Measurements from ENCODE around the gene C21orf91.

The C21orf91 gene

DNA sequence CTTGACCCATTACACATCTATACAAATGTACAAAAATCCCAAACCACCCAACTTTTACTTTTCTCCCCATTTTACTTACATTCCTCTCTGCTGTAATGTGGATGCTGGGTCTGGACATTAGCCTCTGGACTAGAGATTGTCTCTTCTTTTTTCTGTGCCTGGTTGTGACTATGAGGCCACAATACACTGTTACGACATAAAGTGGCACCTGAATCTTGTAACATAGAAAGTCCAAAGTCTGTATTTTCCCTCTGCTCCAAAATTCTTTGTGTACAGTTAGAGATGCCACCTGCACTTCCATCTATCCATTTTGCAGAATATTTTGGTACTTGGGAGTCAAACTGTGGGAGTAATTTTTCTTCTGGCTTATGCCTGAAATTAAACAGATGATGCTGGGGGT is 22.7 kb downstream of the C21orf91 start:
- ATAC-seq = no peak

DNA sequence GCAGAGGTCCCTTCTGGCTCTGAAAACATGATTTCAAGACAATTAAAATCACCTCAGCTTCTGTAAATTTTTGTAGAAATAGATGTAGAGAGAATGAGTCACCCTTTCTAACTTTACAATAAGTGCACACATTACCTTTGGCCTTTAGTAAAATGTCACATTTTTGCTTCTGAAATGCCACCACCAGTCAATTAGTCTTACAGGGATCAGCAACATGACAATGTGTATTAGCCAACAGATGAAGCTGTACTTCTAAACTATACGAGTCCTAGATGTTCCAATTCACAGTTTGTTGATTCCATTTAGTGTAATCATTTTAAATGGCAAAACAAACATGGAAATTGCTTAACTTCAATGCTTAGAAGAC is 23.1 kb downstream of the C21orf91 start:
- ATAC-seq = peak; percentile 77 to 80

DNA sequence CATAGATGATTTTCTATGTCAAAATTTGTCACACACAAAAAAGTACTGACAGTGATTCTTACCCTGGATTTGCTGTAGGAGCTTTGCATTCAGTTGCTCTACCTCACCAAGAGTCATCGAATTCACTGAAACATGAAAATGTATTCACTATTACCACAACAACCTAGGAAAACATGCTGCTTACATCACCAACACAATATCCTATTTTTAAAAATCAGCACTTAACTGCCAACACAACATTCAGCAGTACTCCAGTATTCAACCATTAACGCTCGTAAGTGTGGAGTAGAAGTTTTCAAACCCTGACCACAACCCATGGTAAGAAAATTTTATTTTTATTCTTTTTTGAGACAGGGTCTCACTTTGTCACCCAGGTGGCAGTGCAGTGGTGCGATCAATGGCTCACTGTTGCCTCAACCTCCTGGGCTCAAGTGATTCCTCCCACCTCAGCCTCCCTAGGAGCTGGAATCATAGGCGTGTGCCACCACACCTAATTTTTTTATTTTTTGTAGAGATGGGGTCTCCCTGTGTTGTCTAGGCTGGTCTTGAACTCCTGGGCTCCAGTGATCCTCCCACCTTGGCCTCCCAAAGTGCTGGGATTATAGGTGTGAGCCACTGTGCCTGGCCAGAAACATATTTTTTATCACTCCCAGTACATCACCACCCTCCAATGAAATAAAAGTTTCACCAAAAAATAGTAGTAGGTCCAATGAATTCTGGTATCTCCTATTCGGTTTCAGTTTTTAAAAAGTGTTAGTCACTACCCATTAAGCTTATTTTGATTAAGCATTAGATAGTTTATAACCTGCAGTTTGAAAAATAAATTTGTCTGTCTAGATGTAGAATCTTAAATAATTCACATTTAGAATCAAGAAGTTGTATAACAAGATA is 23.8 kb downstream of the C21orf91 start:
- peak; percentile 53 to 59 for ATAC-seq

DNA sequence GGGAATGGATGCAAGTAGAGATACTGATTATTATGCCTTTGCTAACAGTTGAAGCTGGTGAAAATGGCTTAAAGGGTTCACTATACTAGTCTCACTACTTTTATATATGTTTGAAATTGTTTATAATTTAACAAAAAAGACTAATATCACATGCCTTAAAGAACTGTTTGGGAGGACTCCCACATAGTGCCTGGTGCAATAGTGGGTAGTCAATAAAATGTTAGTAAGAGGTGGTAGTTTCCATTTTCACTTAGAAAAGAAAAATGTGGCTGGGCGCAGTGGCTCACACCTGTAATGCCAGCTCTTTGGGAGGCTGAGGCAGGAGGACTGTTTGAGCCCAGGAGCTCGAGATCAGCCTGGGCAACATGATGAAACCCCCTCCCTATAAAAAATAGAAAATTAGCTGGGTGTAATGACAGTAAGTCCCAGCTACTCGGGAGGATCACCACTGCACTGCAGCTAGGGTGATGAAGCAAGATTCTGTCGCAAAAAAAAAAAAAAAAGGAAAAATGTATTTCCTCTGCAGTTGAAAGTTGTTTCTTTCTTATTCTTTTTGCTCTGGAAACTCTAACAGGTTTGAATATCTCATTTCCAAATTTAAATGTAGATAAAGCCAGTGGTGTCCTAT is 24.5 kb downstream of the C21orf91 start:
- no peak for ATAC-seq

DNA sequence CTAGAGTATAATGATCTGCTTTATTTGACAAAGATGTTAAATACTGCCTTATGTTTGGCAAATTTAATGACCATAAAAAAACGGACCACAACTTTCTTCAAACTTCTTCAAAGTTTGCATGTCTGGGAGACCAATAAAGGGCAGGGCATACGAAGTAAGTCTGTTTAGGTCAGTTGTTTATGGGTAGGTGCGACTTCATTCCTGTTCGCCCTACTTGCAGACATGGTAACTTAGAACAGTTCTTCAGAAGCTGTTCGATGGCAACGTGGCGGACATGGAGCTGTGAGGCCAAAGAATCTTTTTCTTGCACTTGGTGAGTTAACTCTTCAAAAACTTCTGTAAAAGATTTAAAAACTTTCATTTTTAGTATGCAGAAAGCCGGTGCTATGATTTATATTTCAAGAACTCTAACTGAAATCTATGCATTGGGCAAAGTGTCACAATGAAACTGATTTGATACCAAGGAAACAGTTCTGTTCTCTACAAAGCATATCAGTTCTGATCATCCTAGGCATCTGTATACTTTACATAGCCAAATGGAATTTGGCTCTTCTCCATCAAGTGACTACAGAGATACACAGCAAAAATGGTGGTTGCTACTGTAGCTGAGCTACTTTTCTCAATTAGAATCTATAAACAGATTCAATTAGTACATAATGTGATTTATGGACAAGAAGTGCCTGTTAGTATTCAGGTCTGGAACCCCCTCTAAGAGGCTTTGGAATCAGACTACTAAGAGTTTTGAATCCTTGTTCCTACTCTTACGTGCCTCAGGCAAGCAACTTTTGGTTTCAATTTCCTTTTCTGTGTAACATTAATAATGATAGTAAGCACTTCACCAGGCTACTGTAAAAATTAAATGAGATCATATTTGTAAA is 25.7 kb downstream of the C21orf91 start:
- peak; percentile 56 to 58 for ATAC-seq

DNA sequence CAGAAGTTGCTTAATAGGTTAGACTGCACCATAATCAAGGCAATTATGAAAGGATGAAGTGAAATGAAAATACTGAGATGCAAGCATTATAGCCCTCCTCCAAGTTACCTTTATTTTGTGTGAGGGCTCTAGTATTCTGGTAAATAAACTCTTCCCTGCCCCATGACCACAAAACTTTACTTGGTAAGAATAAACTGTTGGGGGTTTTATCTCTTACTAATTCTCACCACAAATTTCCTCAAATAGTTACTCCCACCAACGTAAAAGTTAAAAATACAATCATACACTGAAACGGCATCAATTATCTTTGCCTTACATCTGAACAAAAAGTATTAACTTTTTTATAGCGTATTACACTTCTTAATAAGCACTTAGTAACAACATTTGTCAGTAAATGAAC is 29.5 kb downstream of the C21orf91 start:
- peak in 1 of 2 donors; percentile 7 for ATAC-seq

DNA sequence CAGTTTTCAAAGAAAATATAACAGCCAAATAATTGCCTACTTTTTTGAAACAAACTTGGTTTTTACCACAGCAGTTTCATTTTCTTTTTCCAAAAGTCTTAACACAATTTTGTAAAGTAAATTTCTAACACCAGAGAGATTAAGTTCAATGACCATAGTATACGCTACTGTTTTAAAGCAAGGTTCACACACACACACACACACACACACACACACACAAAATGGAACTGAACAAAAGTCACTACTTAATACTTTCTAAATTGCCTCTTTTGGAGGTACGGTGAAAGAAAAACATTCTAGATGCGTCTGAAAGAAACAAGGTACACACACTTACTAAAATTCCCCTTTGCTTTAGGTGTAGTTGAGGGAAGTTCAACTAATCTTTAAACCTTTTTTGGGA is 30.1 kb downstream of the C21orf91 start:
- ATAC-seq = no peak

DNA sequence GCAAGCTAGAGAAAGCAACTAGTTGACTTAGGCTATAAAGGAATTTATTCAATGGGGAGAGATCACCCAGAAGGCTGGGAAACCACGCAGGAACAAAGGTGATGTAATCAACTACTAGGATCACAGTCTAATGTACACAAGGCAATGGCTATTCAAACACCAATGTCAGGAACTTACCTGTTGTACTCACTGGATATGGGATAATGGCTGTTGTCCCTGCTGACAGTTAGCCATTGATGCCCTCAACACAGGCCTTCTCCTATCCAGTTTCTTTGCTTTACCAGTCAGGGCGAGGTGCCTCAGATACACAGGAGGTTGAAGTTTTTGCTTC is 32.3 kb downstream of the C21orf91 start:
- ATAC-seq = no peak

DNA sequence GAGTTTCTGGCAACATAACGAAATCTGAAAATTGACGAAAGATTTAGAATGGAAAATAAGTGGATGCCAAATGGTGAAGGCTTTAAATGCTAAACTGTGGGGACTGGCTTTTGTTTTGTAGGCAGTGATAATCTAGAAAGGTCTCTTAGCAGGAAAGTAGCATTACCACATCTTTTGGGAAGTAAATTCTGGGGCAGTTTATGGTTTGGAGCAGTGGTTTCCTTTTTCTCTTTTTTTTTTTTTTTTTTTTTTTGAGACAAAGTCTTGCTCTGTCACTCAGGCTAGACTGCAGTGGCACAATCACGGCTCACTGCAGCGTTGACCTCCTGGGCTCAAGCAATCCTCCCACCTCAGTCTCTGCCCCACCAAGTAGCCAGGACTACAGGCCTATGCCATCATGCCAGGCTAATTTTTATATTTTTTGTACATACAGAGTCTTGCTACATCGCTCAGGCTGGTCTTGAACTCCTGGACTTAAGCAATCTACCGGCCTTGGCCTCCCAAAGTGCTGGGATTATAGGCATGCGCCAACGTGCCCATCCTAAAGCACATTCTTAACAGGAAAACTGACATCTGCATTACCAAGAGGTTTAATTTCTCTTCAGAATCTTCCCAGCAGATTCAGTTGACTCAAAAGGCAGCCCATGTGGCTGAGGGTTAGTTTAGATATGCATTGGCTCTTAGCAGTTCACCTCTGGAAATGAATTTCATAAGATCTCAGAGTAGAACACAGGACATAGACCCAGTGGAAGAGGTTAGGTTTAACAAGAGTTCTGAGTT is 32.9 kb downstream of the C21orf91 start:
- no peak for ATAC-seq

DNA sequence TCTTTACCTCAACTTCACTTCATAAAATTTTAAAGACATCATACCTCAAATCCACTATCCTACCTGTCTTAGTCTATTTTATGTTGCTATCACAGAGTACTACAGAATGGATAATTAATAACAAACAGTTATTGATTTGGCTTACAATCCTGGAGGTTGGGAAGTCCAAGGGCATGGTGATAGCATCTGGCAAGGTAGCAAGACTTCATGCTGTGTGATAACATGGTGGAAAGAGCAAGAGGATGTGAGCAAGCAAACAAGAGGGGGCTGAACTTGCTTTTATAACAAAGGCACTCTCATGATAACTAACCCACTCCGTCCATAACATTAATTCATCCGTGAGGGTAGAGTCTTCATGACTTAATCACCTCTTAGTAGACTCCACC is 33.8 kb downstream of the C21orf91 start:
- no peak for ATAC-seq

DNA sequence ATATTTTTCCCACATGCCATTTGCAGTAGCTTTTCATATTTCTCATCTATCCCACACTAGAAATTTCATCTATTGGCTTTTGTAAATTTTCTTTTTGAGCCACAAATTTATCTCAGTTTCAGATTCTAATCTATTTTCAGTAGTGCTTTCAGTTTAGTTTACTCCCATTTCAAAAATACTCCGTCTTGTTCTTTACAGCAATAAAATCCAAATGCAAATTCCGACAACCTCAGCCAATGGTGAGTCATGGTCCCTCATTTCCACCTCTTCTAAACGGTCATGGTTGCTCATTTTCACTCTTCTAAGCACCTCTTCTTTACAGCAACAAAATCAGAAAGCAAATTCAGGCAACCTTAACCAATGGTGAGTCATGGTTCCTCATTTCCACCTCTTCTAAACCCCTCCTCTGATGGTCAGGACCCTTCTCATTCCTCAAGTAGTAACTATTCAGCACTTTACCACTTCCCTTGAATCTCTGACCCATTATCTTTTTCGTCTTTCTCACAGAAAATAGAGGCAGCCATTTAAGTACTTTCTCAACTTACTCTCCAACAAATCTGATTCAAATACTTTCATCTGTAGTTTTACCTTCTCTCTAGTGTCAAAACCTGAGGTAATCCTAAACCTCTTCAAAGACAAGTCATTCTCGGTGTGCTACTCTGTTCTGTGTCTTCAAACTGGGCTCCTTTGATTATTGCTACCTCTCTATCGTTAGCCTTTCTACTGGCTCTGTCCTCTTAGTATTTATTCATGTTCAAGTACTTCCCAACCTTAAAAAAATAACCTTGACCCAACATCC is 34.4 kb downstream of the C21orf91 start:
- peak; percentile 72 for ATAC-seq

DNA sequence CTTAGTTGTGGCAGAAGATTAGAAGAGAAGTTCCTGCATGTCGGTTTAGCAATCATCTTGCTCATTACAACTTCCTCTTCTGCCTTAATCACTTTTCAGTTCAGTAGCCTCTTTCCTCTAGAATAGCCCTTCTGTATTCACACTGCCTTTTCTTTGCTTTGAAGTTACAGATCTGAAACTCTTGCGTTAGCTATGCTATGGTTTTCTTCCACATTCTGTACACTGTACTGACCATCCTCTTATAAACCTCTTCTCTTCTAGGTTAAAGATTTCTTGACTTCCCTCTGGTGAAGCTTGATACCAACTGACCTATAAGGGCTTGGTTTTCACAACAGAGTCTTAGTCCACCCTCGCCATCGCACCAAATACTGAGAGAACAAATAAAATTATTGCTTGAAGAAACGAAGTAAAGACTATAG is 35.0 kb downstream of the C21orf91 start:
- ATAC-seq = peak; percentile 27 to 29

DNA sequence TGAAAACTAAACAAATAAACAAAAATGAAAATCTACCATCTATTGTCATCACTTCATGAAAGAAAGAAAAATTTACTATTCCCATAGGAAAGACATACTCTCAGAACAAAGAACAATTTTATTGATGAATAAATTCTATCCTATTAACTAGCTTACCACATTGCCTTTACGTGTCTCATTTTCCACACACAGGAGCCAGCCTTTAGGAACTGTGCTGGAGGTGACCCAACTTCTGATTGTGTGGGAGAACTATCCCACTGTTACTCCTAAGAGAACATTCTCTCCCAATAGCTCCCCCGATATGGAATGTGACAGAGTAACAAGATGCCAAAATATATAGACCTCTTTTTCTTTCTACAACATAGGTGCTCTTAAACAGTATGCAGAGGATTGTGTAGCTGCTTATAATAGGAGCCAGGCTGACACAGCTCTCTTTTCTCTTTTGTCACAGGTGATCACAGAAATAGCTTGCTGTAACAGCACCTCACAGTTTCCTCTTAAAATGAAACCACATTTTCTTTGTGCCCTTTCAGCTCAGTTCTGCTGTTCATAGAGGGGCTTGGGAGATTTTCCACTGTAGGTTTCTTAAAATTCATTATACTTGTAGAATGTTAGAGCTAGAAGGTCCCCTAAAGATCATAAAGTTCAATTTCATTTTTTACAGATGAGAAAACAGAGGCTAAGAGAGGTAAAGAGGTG is 35.5 kb downstream of the C21orf91 start:
- ATAC-seq = peak; percentile 42 to 45

DNA sequence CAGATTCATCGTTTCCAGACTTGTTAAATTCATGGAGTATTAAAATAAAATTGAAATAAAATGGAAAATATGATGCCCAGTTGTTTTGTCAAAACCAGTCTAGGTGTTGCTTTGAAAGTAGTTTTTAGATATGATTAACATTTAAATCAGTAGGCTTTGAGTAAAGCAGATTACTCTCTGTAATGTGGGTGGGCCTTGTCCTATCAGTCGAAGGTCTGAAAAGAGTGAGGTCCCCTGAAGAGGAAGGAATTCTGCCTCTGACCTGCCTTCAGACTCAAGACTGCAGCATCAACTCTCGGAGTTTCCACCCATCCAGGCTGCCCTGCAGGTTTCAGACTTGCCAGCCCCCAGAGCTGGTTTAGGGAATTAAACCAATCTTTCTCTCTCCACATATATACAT is 36.2 kb downstream of the C21orf91 start:
- ATAC-seq = no peak

DNA sequence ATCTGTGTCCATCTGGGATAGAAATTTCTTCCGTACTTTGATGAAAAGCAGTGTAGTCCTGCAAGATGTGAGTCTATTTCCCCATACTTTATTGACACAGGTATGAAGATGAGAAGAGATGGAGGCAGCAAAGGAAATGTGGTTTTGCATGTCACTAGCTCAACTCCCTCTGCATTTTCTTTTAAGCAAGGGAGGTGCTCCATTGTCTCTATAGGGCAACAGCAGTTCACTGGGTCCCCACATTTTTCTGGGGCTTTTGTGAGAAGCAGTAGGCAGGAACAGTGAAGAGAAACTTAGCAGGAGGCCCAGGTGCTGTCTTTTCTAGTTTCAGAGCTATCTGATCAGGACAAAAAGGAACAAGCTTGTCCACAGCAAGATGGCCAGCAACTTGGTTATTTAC is 37.1 kb downstream of the C21orf91 start:
- ATAC-seq = no peak

DNA sequence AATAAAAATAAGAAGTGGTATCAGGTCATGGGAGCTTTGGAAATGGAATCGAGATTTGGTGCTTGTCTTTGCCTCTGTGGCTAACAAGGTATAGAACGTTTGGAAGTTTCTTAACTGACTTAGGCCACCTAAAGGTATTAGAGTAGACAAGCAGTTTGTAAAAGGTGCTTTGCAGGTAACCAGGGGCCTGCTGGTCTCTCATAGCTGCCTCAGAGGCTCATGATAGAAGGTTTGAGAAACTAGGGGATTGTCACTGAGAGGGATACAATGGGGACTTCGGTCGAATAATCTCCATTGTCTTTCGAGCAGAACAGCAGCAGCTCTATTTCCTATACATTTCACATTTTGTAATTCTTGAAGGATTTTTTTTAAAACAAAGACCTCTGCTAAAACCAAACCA is 37.6 kb downstream of the C21orf91 start:
- no peak for ATAC-seq

DNA sequence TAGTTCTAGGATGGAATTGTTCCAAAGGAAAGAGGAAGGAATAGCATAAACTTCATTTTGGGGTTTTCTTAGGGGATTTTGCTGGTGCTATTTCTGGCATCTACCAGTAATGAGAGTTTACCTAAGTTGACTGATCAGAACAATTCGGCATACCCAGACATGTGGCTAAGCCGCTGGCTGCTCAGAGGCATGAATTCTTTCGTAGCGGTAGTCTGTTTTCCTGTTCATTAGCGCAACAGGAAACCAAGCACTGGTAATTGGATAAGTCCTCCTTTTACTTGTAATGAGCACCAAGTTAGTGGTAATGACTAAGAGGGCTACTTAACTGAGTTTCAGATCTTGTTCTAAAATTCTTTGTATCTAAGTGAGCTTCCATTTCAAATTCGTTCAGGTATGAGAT is 38.6 kb downstream of the C21orf91 start:
- peak; percentile 36 to 45 for ATAC-seq

DNA sequence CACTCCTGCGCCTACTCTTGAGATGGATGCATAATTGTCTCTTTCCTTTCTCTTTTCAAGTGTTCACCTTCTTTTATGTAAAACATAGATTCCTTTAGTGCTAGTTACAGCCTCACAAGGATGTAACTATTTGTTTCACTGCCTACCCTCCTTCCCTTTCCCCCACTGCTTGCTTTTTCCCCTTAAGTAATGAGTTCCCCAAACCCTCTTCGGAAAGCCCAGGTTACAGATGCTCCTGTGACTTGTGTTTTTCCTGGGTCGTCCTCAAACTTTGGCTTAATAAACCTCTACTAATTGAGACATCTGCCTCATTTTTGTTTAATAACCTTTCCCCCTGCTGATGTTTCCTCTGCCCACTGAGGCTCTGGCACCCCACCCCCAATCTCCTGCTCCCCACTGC is 39.2 kb downstream of the C21orf91 start:
- ATAC-seq = no peak

DNA sequence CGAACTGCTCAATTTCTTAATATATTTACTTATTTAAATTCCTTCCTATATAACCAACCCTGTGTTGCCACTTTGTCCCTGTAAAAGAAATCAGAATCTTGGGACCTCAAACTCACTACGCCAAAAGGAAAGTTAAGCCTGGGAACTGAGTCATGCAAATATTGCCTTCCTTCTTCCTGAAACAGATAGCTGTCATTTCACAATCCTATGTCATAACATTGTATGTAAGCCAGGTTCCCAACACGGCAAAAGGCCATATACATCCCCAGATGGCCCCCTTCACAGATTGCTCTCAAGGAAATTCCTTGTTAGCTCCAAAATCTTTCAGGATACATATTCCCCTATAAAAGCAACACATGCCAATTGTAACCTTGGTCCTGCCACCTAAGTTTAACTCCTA is 39.7 kb downstream of the C21orf91 start:
- no peak for ATAC-seq

DNA sequence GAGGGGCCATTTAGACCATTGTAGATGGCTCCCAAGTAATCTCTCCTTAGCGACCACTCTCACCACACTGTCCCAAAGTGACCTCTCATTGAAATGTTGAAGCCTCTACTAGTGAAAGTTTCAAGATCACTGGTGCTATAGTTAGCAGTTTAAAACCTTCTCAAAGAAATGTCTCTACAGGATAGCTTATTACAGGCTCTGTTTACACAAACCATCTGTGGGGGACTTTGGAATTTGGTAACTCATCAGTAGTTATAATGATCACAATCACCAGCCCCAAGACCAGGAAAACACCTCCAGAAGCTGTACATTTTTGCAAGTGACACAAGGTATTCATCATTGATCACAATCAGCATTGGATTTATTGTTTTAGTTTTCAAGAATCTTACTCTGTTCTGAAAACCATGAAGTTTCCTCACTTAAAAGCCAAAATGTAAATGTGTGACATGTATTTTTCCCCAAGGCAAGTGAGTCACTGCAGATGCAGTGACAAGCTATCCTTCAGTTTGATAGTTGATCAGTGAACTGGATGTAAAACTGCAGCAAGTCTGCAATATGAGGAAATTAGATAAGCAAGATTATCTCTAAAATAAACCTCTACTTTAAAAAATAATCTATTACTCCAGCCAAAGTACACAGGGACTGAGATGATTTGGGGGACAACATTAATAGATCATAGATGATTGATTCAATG is 41.9 kb downstream of the C21orf91 start:
- ATAC-seq = peak; percentile 19 to 37
